Activated CD8-positive, alpha-beta T cell treated with anti-CD3 and anti-CD28 coated beads for 36 hours (primary cell): Measurements from ENCODE around the gene MPIG6B. TPM values are rescaled to one million over a fixed set of nuclear protein-coding genes. Genes with fewer than 3 reads are reported as not detected.

Experiments
- ATAC-seq: fragments of 200-7000 bp; cut with Tn5 transposase; one replicate; pipeline ENCODE4 v1.10.0; 2021; ENCODE audit warnings: mild to moderate bottlenecking, moderate library complexity
- CTCF ChIA-PET: fragments of 350-600 bp; sonication (Branson Sonifier 250); formaldehyde crosslinking; loops from one replicate; lab custom pipeline; 2021; ENCODE audit warnings: antibody characterized with exemption; lab: Charles Lee
- POLR2A ChIA-PET: fragments of 350-600 bp; sonication (Branson Sonifier 250); formaldehyde crosslinking; loops from one replicate; lab custom pipeline; 2021; ENCODE audit warnings: antibody characterized with exemption; lab: Charles Lee
- DNase-seq: peaks from one replicate; pipeline ENCODE4 v3.0.0-alpha.2; 2020
- H3K27ac Mint-ChIP-seq: one replicate; pipeline ENCODE4 v1.8.0; 2021; ENCODE audit warnings: mild to moderate bottlenecking, mixed read lengths
- H3K27me3 Mint-ChIP-seq: one replicate; pipeline ENCODE4 v1.8.0; 2021; ENCODE audit warnings: mixed read lengths
- H3K36me3 Mint-ChIP-seq: one replicate; pipeline ENCODE4 v1.8.0; 2021; ENCODE audit warnings: low read depth, mixed read lengths
- H3K4me1 Mint-ChIP-seq: one replicate; pipeline ENCODE4 v1.8.0; 2021; ENCODE audit warnings: low read depth, mixed read lengths
- H3K4me3 Mint-ChIP-seq: one replicate; pipeline ENCODE4 v1.8.0; 2021; ENCODE audit warnings: mild to moderate bottlenecking, moderate library complexity, mixed read lengths
- H3K9me3 Mint-ChIP-seq: one replicate; pipeline ENCODE4 v1.8.0; 2021; ENCODE audit warnings: mixed read lengths
- CTCF ChIP-seq: fragments of 200-600 bp; IDR thresholded peaks from one replicate; pipeline ENCODE4 v1.8.0; 2022; ENCODE audit warnings: antibody characterized with exemption, mild to moderate bottlenecking
- intact Hi-C: fragments of 100-400 bp; cut with micrococcal nuclease; formaldehyde crosslinking; loops from one replicate; pipeline ENCODE4 v1.10.0; 2022
- total RNA-seq, 2 experiments: library from RNA; stranded (reverse); gene quantifications; one replicate each; pipeline ENCODE4 v1.2.3, GENCODE V29; 2021

The MPIG6B gene
- total RNA-seq, 2 experiments from 2014 or later = 0.65 to 0.81 TPM

- H3K9me3 Mint-ChIP-seq = no peaks in the 10 kb centered on the region
- ChIA-PET POLR2A (interaction anchor here (0.7 to 1.4 kb wide), 2 partner anchors 9 to 20 kb away, joined by 3 read pairs; no protein-coding TSS in a partner anchor), CTCF (no interaction called here)
- no peaks in the 10 kb centered on the region for H3K27me3 Mint-ChIP-seq
- no peak overlapping the region for H3K4me3 Mint-ChIP-seq
- peak overlapping the region; percentile 53 for H3K27ac Mint-ChIP-seq
- peaks cover 25% of the 10 kb centered on the region for H3K4me1 Mint-ChIP-seq
- DNase-seq (peak; percentile 11), ATAC-seq (peak; percentile 32)
- intact Hi-C loops = no loop called here
- peaks cover 23% of the 10 kb centered on the region for H3K36me3 Mint-ChIP-seq
- no peak for TF ChIP-seq CTCF
Observed at GRCh38 chr6:31697555-31697954, 25.6 kb upstream of the MPIG6B start.

DNA sequence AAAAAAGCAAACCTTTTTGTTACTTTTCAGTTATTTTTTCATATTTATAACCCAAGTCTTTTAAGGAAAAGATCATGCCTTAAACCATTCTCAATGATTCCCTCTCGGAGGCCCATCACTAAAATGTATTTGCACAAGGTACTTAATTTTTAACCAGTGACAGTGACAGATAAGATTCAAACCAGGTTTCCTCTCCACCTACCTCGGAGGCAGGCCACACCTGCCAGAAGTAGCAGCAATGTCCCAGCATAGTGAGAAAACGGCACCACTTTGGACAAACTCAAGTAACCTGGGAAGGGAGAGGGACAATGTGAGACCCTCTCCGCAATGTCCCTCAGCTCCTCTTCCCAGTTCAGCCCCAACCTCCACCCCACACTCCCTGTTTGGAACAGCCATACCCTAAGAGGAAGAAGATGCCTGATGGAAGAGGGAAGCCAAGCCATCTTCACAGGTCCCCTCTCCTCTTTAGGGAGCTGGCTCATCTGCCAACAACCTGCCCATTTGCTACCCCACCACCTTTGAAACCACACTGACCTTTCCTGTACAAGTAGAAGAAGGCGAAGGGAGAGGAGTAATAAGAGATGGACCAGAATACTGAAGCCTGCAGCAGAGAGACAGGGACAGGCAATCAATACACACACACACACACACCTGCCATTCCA lies 22.3 kb upstream of the MPIG6B start:
- Mint-ChIP-seq H3K27ac (no peak overlapping the region), H3K9me3 (no peaks in the 10 kb centered on the region), H3K4me3 (peak overlapping the region; percentile 95), H3K36me3 (peaks cover 15% of the 10 kb centered on the region), H3K4me1 (peaks cover 29% of the 10 kb centered on the region), H3K27me3 (no peaks in the 10 kb centered on the region)
- ATAC-seq (no peak), DNase-seq (no peak)
- TF ChIP-seq CTCF = no peak
- intact Hi-C loops = no loop called here
- ChIA-PET CTCF (interaction anchor here (1.1 to 2.8 kb wide), 2 partner anchors 10 to 185 kb away, joined by 3 to 9 read pairs; no protein-coding TSS in a partner anchor), POLR2A (interaction anchor here (1.5 to 3.4 kb wide), 2 partner anchors 35 to 105 kb away, joined by 3 to 13 read pairs; partner anchors contain the start of genes CSNK2B and GPANK1)

DNA sequence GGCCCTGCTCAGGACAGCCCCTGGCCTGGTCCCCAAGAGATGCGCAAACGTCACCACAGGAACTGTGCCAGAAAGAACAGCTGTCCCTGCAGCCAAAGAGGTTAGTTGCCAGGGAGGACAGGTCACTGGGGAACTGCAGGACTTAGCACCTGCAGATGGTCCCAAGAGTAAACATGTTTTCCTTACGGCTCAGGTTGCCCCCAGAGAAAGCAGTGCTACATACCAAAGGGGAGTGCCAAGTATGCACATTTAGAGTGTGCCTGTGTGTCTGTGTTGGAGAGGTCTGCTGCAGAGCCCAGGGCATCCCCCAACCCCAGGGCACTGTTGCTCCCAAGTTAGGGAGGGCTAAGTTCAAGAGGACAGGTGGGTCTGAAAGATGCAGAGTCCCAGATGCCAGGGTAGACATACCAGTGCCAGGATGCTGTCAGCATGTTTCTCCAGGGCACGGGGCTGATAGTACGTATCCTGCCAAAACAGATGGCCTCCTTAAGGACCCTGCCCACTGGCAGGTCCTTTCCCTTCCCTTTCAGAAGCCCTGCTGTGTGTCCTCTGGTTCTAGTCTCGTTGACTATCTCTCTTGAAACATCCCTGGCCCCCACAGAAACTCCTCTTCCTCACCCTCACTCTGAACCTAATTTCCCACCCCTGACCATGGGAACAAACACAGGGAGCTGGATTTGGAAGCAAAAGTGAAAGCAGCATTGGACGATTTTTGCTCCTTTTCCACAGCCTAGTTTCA lies 21.3 kb upstream of the MPIG6B start:
- ChIA-PET CTCF (interaction anchor here (1.2 to 2.8 kb wide), 2 partner anchors 11 to 103 kb away, joined by 3 to 9 read pairs; no protein-coding TSS in a partner anchor), POLR2A (interaction anchor here (0.8 to 3.4 kb wide), 9 partner anchors 10 to 134 kb away, joined by 3 to 13 read pairs (median 5); partner anchors contain the start of genes CSNK2B, GPANK1 and LY6G5C)
- H3K36me3 Mint-ChIP-seq = peaks cover 12% of the 10 kb centered on the region
- DNase-seq (no peak), ATAC-seq (no peak)
- no peaks in the 10 kb centered on the region for H3K27me3 Mint-ChIP-seq
- H3K9me3 Mint-ChIP-seq = no peaks in the 10 kb centered on the region
- peak overlapping the region; percentile 95 for H3K4me3 Mint-ChIP-seq
- H3K27ac Mint-ChIP-seq = peak overlapping the region; percentile 94
- TF ChIP-seq CTCF = no peak
- H3K4me1 Mint-ChIP-seq = peaks cover 29% of the 10 kb centered on the region
- intact Hi-C loops = no loop called here

GRCh38 chr6:31702405-31702818 lies 20.8 kb upstream of the MPIG6B start:
- TF ChIP-seq CTCF = no peak
- intact Hi-C loops = no loop called here
- peak overlapping the region; percentile 94 for H3K27ac Mint-ChIP-seq
- H3K36me3 Mint-ChIP-seq = peaks cover 7% of the 10 kb centered on the region
- no peaks in the 10 kb centered on the region for H3K27me3 Mint-ChIP-seq
- H3K4me3 Mint-ChIP-seq = peak overlapping the region; percentile 95
- H3K4me1 Mint-ChIP-seq = peaks cover 27% of the 10 kb centered on the region
- DNase-seq (peak; percentile 49), ATAC-seq (peak; percentile 12)
- no peaks in the 10 kb centered on the region for H3K9me3 Mint-ChIP-seq
- ChIA-PET POLR2A (interaction anchor here (0.8 to 3.4 kb wide), 12 partner anchors 10 to 133 kb away, joined by 3 to 13 read pairs (median 5); partner anchors contain the start of genes C6orf47, CSNK2B, GPANK1 and LY6G5C), CTCF (interaction anchor here (1.2 to 1.4 kb wide), 2 partner anchors 94 to 104 kb away, joined by 3 to 5 read pairs; partner anchors contain the start of gene VARS1)
